ENCODE measurements around the gene HELZ. TPM values are rescaled to one million over a fixed set of nuclear protein-coding genes. Genes with fewer than 3 reads are reported as not detected.

HELZ gene
- total RNA-seq, 4 donors from 2014 or later: 24.4 to 42.4 (median 26.3) TPM

DNA sequence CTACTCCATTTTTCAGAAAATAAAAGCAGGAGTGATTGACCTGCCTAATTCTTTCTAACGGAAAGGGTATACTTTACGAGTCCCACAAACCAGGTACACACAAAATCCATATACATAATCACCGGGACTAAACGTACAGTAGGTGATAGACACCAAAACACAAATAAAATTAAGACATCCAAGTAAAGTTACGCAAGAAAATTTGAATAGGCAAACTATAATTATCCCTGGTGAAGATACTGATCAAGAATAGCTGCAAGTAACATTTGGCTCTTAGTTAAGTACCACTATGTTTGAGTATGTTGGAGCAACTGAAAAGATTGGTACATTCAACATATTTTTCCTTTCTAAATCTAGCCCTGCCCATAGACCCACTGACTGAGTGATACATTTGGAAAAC is 1.7 kb downstream of the HELZ start:
- DNase-seq (ENCODE audit: low spot score in 2 of 2): no peak
- intact Hi-C loops (cut with DNase I; ENCODE audit: low total_unique reads): no loop called here
- 57 to 58% methylated on average over 5 of the region's 5 CpGs for WGBS, 2 donors
- no peak for TF ChIP-seq CTCF (IDR thresholded peaks at IDR 0.05)
- TF ChIP-seq POLR2A (IDR thresholded peaks at IDR 0.05): no peak
- no peak overlapping the region for H3K4me3 ChIP-seq (ENCODE audit: low read depth, poor library complexity, severe bottlenecking)

GRCh38 chr17:67241719-67242341 is 3.2 kb downstream of the HELZ start:
- 92 to 97% methylated on average over 7 of the region's 7 CpGs for WGBS, 2 donors
- DNase-seq (ENCODE audit: low spot score in 2 of 2): no peak
- no peak for TF ChIP-seq CTCF (IDR thresholded peaks at IDR 0.05)
- TF ChIP-seq POLR2A (IDR thresholded peaks at IDR 0.05): no peak
- intact Hi-C loops (cut with DNase I; ENCODE audit: low total_unique reads): no loop called here
- H3K4me3 ChIP-seq (ENCODE audit: low read depth, poor library complexity, severe bottlenecking): no peak overlapping the region

- intact Hi-C loops (cut with DNase I; ENCODE audit: low total_unique reads): no loop called here
- WGBS, 2 donors: 68 to 75% methylated on average over 3 of the region's 3 CpGs
- H3K4me3 ChIP-seq (ENCODE audit: low read depth, poor library complexity, severe bottlenecking): no peak overlapping the region
- no peak for DNase-seq (ENCODE audit: low spot score in 2 of 2)
- TF ChIP-seq POLR2A (IDR thresholded peaks at IDR 0.05) (no peak), CTCF (IDR thresholded peaks at IDR 0.05) (no peak)
Observed at GRCh38 chr17:67239597-67239996, 5.4 kb downstream of the HELZ start.

GRCh38 chr17:67238991-67239390 is 6.0 kb downstream of the HELZ start:
- H3K4me3 ChIP-seq (ENCODE audit: low read depth, poor library complexity, severe bottlenecking): no peak overlapping the region
- 89 to 96% methylated on average over 5 of the region's 5 CpGs for WGBS, 2 donors
- intact Hi-C loops (cut with DNase I; ENCODE audit: low total_unique reads): no loop called here
- no peak for DNase-seq (ENCODE audit: low spot score in 2 of 2)
- TF ChIP-seq CTCF (IDR thresholded peaks at IDR 0.05) (no peak), POLR2A (IDR thresholded peaks at IDR 0.05) (no peak)

DNA sequence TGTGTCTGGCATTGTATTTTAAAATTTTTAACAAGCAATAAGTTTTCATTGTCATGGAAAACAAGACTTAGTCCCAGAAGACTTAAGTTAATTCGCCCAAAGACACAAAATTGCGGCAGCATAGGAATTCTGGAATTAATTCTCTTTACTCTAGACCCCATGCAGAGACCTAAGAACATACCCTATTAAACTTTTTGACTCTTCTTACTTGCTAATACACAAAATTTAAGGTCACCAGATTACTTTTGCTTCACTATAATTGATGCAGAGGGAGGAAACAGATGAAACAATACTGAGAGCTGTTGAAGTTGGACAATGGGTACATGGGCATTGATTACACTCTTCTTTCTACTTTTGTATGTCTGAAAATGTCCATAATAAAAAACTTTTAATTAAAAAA is 12.6 kb downstream of the HELZ start:
- WGBS, 2 donors: 94 to 96% methylated on average over 2 of the region's 2 CpGs
- intact Hi-C loops (cut with DNase I; ENCODE audit: low total_unique reads): no loop called here
- no peak overlapping the region for H3K4me3 ChIP-seq (ENCODE audit: low read depth, poor library complexity, severe bottlenecking)
- TF ChIP-seq POLR2A (IDR thresholded peaks at IDR 0.05) (no peak), CTCF (IDR thresholded peaks at IDR 0.05) (no peak)
- DNase-seq (ENCODE audit: low spot score in 2 of 2): no peak

Data from lower leg skin (tissue), 4 donors.